Colon (tissue), 2 donors: ENCODE measurements around the gene HNRNPA3.
"Not testable (repeated sequence)": the region's sequence is repeated elsewhere in the genome, so short reads cannot be mapped to it uniquely, and the experiment has no call there.

Experiments used
- FAIRE-seq: peaks from 2 replicates; lab custom pipeline; 2012; peaks lifted over from hg19 to GRCh38; lab: Jason Lieb, UNC
- donor health status: control.
- donor health status: control.

Gene HNRNPA3

DNA sequence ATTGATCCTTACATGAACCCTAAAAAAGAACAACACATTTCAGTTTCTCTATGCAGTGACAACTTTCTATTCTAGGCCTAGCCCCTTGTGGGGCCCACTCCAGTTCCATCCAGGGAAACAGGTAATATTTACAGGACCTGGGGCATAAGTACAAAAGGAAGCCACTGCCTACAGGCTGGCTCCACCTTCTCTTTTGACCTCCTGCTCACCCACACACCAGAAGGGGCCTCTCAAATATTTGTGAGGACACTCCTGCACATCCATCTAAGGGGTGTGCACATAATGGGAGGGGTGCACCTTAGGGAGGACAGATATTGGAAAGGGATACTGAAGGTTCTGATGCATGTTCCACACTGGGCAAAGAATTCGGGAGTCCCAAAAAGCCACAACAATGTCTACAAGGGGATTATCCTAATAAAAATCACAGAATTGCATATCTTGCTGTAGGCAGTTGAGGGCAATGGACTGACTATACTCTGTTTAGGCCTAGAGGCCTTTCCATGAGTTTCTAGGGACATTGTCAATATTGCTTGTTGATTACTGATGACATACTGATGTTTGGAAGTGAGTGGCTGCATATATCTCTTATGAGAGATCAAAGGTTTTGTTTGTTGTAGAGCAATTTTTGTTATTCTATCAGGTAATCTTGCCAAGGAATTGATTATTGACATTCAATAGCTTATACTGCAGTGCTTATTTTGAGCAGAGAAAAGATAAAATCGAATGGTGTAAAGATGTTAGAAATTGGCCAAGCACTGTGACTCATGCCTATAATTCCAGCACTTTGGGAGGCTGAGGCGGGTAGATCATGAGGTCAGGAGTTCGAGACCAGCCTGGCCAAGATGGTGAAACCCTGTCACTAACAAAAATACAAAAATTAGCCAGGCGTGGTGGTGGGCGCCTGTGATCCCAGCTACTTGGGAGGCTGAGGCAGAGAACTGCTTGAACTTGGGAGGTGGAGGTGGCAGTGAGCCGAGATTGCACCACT is 23.8 kb upstream of the HNRNPA3 start:
- no peak for FAIRE-seq

DNA sequence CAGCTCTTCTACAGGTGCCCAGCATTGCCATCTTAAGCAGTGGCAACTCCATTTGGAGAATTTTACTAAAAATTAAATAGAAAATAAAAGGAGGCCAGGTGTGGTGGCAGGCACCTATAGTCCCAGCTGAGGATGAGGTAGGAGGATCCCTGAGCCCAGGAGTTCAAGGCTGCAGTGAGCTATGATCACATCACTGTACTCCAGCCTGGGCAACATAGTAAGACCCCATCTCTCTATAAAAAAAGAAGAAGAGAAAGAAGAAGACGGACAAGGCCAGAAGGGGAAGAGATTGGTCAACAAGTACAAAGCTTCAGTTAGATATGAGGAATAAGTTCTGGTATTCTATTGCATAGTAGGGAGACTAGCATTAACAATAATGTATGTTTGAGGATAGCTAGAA is 21.7 kb upstream of the HNRNPA3 start:
- FAIRE-seq, result no peak

DNA sequence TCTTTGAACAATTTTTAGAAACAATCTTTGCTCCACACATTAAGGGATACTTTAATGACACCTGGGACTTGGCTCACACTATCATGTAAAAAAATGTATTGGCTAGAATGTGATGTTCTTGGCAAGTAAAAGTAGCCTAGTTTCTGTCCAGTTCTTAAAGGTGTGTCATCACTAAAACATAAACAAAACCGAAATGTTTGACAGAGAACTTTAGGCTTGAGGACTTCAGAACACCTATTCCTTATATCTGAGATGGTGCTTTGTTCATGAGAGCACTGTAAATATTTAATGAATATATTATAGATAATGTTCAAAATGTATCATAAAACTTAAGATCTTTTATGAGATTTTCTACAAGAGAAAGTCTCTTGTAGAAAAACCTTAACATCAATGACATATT is 19.8 kb upstream of the HNRNPA3 start:
- FAIRE-seq, result no peak

DNA sequence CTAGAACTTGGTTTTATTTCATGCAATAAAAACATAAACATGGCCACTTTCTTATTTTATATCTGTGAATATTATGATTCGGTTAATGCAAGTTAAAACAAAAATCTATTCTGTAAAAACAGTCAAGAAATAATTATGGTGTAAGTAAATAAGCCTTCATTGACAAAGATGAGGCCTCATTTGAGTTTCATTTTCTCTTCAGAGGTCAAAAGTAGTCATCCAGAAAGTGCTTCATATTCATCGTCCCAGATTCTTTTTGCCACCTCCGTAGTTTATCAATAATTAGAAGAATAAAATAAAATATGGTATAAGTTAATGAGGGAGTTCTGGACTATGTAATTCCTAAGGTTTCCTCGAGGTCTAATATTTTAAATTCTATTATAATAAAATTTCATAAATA is 19.4 kb upstream of the HNRNPA3 start:
- peak; percentile 66 for FAIRE-seq

DNA sequence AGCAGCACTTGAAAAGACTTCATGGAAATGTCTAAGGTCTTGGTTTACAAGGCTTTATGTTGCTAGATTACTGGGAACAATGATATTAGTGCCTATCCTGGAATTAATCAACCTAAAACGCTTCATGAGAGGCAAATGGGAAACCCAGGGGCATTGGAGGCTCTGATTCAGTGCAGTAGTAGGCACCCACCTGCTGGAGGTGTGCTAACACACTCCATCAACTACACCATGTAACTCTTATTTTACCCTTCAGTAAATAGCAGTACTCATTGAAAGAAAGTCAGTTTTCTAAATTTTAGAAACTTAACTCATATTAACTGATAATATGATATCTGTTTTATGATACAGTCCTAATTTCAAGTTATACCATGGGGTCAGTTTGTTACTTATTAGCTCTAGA is 17.4 kb upstream of the HNRNPA3 start:
- FAIRE-seq, result no peak

DNA sequence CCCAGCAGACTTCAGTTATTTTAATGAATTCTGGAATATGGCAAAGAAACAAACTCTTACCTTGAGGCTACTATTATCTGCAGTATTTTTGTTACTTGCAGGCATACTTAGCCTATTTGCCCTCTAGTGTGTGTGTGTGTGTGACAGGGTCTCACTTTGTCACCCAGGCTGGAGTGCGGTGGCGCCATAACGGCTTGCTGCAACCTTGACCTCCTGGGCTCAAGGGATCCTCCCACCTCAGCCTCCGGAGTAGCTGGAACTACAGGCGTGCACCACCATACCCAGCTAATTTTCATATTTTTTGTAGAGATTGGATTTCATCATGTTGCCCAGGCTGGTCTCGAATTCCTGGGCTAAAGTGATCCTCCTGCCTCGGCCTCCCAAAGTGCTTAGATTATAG is 12.2 kb upstream of the HNRNPA3 start:
- not testable (repeated sequence) for FAIRE-seq

DNA sequence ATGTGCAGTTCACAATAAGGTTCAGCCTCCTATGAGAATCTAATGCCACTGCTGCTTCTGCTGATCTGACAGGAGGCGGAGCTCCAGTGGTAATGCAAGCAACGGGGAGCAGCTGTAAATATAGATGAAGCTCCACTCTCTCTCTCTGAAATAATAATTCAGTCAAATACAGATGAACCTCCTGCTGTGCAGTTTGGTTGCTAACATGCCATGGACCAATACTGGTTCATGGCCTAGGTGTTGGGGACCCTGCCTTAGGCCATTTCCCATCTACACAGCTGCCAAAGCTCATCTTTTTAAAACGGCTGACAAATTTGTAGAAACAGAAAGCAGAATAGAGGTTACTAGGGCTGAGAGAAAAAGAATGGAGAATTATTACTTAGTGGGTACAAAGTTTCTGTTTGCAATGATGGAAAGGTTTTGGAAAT is 10.7 kb upstream of the HNRNPA3 start:
- no peak for FAIRE-seq

DNA sequence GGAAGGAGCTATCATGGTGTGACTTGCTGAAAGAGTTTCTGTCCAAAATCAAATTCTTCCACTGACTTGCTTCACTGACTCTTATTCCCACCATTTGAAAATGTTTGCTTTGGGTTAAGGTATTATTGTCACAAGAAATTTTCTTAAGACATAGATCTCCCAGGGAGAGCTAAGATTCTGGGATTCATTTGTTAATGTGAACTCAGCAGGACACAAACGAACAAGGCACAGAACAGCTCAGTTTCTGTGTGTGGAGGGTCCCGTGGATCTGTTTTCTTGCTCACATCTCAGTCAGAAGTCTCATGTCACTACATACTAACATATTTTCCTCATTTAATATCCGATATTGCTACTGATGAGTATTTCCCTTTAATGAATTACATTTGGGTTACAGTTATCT is 8.2 kb upstream of the HNRNPA3 start:
- no peak for FAIRE-seq

DNA sequence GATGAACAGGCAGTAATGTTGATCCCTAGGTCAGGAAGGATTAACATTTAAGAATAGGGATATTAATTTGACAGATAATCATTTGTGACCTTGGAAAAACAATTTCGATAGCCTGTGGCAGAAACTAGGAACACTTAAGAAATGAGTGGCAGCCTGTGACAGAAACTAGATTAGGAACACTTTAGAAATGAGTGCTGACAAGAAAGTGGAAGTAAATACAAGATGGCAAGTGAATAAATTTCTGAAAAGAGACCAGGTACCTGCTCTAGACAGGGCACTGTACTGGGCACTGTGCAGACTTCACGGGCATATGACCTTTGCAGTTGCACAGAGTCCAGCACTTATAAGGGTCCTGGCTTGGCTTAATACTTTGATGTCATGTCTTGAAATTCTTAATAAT is 5.5 kb upstream of the HNRNPA3 start:
- no peak for FAIRE-seq

DNA sequence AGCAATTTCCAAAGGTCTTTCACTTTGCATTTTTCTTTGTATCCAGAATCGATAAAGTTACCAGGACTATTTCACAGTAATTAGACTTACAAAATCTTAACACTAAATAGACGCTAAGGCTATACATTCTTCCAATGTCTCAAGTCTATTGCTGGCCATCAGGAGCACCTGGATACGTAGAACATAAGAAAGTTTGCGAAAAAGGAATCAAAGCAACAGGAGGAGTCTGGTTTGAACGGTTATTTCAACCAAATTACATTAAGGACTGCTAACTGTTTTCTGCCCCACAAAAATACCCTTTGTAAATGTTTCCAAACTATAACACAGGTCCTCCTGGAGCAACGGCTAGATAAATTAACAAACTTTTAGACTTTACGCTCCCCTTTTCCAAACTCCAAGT is 1.4 kb upstream of the HNRNPA3 start:
- no peak for FAIRE-seq

DNA sequence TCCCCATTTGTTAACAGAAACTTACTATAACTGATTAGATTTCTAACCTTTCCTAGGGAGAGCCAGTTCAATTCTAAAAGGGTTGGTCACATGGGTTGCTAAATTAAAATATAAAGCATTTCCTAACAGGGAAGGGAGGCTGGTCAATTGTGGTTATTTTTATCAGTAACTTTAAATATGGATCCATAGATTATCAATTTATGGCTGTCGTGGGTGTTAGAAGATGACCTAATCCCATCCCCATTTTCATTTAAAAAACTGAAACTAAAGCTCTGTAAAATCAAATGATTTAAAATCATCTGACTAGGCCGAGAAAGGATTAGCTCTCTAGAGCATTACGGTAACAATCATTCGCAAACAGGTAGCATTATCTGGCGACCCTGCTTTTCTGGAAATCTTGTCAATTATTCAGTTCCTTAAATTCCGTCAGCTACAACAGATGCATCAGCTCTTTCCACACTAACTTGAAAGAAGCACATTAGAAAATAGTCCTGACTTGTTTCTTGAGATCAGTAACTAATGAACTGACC is 953 bp upstream of the HNRNPA3 start:
- FAIRE-seq, result no peak

DNA sequence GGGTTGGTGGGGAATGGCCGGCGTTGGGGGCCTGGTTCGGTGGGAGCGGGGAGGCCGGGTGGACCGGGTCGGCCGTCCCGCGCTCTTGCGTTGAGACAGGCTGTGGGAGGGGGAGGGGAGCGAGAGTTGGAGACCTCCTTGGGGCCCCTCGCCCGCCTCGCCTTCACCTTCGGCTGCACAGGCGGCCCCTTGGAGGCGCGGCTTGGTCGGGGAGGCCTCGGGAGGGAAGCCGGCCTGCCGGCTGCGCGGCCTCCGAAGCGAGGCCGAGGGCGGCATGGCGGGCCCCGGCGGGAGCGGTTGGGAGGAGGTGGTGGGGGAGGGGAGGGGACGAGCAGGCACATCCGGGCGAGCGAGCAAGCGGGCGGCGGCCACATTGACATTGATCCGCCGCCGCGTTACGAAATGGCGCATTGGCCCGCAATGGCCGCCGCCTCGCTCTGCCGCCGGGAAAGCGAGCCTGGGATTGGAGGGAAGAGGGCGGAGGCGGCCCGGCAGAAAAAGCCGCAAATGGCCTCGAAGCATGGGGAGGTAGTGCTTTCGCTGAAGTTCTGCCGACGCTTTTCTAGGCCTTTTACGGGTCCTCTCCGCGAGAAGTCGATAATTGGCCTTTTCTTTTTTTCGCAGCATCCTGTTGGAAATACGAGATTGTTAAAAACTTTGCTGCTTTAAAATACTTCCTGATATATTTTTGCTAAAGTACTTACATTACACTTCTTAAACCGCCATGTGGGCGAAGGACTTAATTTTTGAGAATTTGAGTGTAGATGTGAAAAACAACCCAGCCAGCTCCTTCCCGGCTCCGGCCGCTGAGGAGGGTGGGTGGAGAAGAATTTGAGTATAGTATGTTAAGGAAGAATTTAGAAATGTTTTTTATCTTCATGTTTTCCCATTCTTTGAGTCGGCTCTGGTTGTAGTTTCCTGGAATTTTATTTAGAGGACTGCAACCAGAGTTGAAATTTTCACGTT is 580 bp downstream of the HNRNPA3 start:
- FAIRE-seq, result no peak

DNA sequence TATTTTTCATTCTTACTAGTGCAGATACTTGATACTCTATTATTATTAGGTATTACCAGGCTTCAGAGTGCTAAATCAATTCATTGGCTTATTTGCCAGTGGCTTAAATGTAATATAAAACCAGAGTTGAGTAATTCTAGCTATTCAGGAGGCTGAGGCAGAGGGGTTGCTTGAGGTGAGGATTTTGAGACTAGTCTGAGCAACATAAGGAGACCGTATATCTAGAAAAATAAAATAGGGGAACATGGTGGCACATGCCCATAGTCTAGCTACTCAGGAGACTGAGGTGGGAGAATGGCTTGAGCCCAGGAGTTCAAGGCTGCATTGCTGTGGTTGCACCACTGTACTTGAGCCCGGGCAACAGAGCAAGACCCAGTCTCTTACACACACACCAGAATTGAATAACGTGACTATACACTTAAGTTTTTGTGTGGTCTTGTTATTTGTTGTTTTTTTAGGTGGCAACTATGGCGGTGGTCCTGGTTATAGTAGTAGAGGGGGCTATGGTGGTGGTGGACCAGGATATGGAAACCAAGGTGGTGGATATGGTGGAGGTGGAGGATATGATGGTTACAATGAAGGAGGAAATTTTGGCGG is 4.8 kb downstream of the HNRNPA3 start:
- no peak for FAIRE-seq

DNA sequence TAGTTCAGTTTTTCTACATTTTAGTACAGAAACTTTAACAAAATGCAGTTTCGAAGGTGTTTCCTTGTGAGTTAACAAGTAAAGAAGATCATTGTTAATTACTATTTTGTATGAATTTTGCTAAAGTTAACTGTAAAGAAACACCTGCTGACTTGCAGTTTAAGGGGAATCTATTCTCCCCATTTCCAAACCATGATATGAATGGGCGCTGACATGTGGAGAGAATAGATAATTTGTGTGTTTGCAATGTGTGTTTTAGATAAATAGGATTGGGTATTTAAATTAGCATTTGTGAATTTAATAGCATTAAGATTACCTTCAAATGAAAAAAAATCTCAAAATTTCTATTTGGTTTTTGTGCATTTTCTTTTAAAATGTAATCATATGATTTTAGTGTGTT is 7.2 kb downstream of the HNRNPA3 start:
- peak; percentile 14 for FAIRE-seq

DNA sequence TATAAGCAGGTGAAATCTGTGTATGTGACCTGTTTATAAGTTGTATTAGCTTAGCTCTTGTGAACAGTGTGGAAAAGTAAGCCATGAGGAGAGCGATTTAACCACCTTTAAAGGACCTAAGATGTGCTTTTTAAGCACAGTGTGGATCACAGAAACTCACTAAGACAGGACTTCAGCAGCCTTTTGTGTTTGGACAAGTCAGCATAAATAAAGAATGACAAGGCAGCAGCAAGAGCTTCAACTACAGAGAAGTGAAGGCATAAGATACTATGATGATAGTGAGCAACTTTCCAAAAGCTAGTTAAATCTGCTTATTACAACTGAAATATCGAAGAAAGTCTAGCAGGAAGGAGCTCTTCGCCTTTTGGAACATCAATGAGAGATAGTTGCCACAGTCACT is 8.9 kb downstream of the HNRNPA3 start:
- no peak for FAIRE-seq

DNA sequence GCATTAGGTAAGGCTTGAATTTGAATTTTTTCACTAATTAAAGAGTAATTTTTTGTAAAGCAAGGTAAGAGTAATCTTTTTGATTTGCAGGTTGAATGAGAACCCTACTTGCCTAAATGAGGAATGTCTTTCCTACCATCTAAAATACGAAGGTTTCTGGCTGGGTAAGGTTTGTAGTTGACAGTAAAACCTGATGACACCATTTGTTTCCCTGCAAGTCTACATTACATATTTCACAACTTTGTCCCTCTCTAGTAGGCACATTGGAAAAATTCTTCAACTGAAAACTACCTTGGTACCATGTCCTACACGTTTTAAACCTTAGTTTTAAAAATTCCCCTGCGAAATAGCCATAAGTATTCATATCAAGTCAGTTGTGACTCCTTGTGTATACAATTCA is 9.4 kb downstream of the HNRNPA3 start:
- FAIRE-seq, result no peak

DNA sequence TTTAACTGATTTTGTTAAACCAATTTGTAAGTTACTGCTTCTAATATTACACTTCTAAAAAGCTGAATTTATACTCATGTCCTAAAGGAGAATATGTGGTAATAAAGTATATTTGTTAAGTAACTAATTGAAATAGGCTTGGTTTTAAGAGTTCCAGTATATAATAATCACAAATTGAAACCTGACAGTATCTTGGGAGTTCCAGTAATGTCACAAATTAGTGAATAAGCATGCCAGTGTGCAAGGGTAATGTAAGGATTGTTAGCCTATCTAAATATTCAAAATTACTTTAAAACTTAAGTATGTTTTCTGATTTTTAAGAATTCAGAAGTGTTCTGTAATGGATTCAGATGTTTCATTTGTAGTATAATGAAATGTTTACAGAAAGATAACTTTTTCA is 10.8 kb downstream of the HNRNPA3 start:
- not testable (repeated sequence) for FAIRE-seq

DNA sequence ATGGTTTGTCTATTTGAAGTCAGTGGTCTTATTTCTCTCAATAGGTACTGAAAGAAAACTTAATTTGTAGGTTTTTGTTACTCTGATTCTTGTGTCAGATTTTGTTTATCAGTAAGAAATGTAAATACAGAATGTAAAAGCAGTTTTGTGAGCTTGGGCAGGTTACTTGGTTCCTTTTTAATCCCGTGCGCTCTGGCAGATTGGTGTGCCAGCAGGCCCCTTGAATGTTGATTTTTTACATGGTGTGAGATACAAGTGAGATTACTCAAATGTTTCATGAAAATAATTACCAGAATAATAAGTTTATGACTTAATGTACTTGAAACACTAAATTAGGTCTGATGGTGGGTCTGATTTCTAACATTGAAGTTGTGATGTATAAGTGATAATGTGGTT is 13.4 kb downstream of the HNRNPA3 start:
- no peak for FAIRE-seq

DNA sequence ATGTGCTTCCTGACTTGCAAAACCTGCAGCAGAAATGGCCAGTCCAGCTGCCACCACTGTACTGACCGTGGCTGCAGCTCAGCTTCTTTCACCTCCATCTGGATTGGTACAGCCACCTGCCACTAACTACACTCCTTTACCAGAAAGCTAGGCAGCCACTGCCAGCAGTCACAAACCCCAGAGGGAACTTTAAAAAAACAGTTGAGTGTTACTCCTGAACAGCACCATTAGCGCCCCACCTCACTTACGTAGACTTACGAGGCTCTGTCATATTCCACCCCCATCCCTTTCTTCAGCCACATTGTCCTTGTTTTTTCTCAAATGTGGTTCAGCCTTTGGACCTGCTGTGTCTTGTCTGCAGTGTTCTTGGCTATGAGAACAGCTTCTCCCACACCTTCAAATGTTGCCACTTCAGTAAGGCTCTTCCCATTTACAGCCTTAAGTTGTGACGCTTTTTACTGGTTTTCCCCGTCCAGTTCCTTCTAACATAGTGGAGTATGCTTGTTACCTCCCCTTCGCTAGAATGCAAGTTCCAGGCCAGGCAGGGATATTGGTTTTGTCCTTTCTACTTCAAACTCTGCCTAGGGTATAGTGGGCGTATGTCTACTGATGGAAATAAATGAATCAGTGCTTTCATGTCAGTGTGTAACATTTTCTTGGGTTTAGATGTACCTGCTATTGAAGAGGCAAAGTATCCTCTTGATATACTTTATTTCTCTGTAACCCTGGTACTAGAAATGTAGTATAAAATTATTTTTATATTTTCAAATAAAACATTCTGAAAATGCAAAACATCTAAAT is 17.0 kb downstream of the HNRNPA3 start:
- no peak for FAIRE-seq

DNA sequence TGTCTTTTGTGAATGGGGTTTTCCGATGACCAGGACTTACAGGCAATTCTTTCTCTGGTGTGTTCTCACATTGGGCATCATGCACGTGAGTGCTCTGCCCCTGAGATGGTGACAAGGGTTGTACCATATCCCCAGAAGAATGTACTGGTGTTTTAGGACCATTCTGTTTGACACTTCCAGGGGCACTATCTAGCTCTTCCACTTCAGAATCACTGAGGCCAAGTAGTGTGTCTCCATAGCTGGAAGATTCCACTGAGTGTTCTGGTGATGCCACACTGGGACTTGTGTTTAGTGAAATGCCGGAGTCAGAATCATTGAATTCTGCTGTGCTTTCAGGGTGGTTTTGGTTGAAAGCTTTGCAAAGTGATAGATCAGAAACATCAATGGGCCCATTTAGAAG is 18.7 kb downstream of the HNRNPA3 start:
- no peak for FAIRE-seq

DNA sequence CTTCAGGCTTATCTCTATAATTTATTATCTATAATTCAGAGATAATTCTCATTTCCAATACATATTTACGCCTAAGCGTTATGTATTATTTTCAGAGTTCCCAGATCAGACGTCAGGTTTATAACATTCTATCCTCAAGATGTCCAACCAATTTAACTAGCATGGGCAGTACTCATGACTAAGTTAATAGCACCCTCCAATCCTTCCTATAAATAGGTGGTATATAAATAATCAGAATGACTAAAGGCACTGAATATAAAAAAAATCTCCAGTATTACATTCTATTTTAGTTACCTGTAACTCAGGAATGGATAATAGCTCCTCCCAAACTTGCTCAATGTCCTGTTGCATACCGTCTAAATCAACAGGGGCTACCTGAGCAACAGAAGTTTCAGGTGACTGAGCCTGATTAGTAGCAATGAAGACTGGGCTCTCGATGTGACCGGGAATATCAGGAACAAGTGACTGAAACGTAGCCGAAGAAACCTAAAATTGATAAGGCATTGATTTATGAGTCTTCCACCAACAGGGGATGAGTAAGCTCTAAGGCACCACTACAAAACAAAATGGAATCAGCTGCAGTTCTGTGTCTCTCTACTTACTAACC is 19.6 kb downstream of the HNRNPA3 start:
- no peak for FAIRE-seq
